SK-N-MC (cell line): Measurements from ENCODE around the gene TRIM10.

Experiments
- EZH2 ChIP-seq: fragments of 200-600 bp; sonication (generic); IDR thresholded peaks from one replicate; pipeline ENCODE4 v1.6.1; 2017; ENCODE audit warnings: antibody characterized with exemption
- FOXP2 ChIP-seq: optimal IDR thresholded peaks from 2 replicates; pipeline ENCODE3; 2011; ENCODE audit warnings: mild to moderate bottlenecking, moderate library complexity; ENCODE audit not compliant: insufficient read depth; ENCODE audit errors: extremely low read length, control extremely low read depth
- POLR2AphosphoS5 ChIP-seq: IDR thresholded peaks from 2 replicates; pipeline ENCODE4 v1.6.1; 2012; ENCODE audit warnings: mild to moderate bottlenecking, low read depth, low read length, borderline replicate concordance

- no peak for TF ChIP-seq POLR2AphosphoS5
- no peak for TF ChIP-seq EZH2
- TF ChIP-seq FOXP2: no peak
These were observed 8.9 kb downstream of the TRIM10 start for GRCh38 chr6:30152016-30152673.
